ENCODE data around the gene SLC6A3. TPM values are rescaled to one million over a fixed set of nuclear protein-coding genes. Genes with fewer than 3 reads are reported as not detected.

The SLC6A3 gene
- total RNA-seq, 1 experiment from 2014 or later: not detected

GRCh38 chr5:1470762-1471211, 25.5 kb upstream of the SLC6A3 start:
- ChIA-PET POLR2A (no interaction called here), CTCF (no interaction called here)
- DNase-seq: no peak
- Histone ChIP-seq H3K4me3 (ENCODE audit: low read depth, low read length) (no peak overlapping the region), H3K36me3 (ENCODE audit: control insufficient read depth, insufficient read depth, low read length) (peaks cover 3% of the 10 kb centered on the region), H3K9me3 (no peaks in the 10 kb centered on the region; the same call in 1 of the 2 replicates), H3K27me3 (replicated peaks; ENCODE audit: control insufficient read depth, insufficient read depth, low read length) (no peaks in the 10 kb centered on the region), H3K4me1 (no peaks in the 10 kb centered on the region)
- TF ChIP-seq, protein P1, sequence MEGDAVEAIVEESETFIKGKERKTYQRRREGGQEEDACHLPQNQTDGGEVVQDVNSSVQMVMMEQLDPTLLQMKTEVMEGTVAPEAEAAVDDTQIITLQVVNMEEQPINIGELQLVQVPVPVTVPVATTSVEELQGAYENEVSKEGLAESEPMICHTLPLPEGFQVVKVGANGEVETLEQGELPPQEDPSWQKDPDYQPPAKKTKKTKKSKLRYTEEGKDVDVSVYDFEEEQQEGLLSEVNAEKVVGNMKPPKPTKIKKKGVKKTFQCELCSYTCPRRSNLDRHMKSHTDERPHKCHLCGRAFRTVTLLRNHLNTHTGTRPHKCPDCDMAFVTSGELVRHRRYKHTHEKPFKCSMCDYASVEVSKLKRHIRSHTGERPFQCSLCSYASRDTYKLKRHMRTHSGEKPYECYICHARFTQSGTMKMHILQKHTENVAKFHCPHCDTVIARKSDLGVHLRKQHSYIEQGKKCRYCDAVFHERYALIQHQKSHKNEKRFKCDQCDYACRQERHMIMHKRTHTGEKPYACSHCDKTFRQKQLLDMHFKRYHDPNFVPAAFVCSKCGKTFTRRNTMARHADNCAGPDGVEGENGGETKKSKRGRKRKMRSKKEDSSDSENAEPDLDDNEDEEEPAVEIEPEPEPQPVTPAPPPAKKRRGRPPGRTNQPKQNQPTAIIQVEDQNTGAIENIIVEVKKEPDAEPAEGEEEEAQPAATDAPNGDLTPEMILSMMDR (IDR thresholded peaks at IDR 0.05; ENCODE audit: insufficient read depth in 1 of 2, low read depth in 1 of 2, low read length in 1 of 2, severe bottlenecking in 1 of 2, unreplicated experiment in 1 of 2): no peak
- peaks cover 47% of the 10 kb centered on the region for H3K36me3 Mint-ChIP-seq (ENCODE audit: insufficient read depth, unreplicated experiment)
- H3K27ac Mint-ChIP-seq (ENCODE audit: unreplicated experiment): no peak overlapping the region
- no peaks in the 10 kb centered on the region for H3K27me3 Mint-ChIP-seq (ENCODE audit: insufficient read depth, unreplicated experiment)
- intact Hi-C loops (cut with micrococcal nuclease; ENCODE audit: unreplicated experiment): no loop called here
- H3K4me3 Mint-ChIP-seq (ENCODE audit: unreplicated experiment): no peak overlapping the region
- H3K9me3 Mint-ChIP-seq (ENCODE audit: unreplicated experiment): no peaks in the 10 kb centered on the region
- no peaks in the 10 kb centered on the region for H3K4me1 Mint-ChIP-seq (ENCODE audit: low read depth, unreplicated experiment)
- BruUV-seq (replicated peaks): no TSS peak

- no peaks in the 10 kb centered on the region for H3K27me3 Mint-ChIP-seq (ENCODE audit: insufficient read depth, unreplicated experiment)
- Histone ChIP-seq H3K4me3 (ENCODE audit: low read depth, low read length) (no peak overlapping the region), H3K4me1 (no peaks in the 10 kb centered on the region), H3K36me3 (ENCODE audit: control insufficient read depth, insufficient read depth, low read length) (peaks cover 3% of the 10 kb centered on the region), H3K27me3 (replicated peaks; ENCODE audit: control insufficient read depth, insufficient read depth, low read length) (no peaks in the 10 kb centered on the region), H3K9me3 (no peaks in the 10 kb centered on the region; the same call in 1 of the 2 replicates)
- intact Hi-C loops (cut with micrococcal nuclease; ENCODE audit: unreplicated experiment): no loop called here
- no peaks in the 10 kb centered on the region for H3K4me1 Mint-ChIP-seq (ENCODE audit: low read depth, unreplicated experiment)
- H3K4me3 Mint-ChIP-seq (ENCODE audit: unreplicated experiment): no peak overlapping the region
- CTCF ChIA-PET: no interaction called here
- POLR2A ChIA-PET: no interaction called here
- no peak overlapping the region for H3K27ac Mint-ChIP-seq (ENCODE audit: unreplicated experiment)
- no TSS peak for BruUV-seq (replicated peaks)
- TF ChIP-seq, protein P1 (IDR thresholded peaks at IDR 0.05; ENCODE audit: insufficient read depth in 1 of 2, low read depth in 1 of 2, low read length in 1 of 2, severe bottlenecking in 1 of 2, unreplicated experiment in 1 of 2): no peak
- no peaks in the 10 kb centered on the region for H3K9me3 Mint-ChIP-seq (ENCODE audit: unreplicated experiment)
- H3K36me3 Mint-ChIP-seq (ENCODE audit: insufficient read depth, unreplicated experiment): peaks cover 62% of the 10 kb centered on the region
- DNase-seq: no peak
Observed at GRCh38 chr5:1468629-1469527, 23.6 kb upstream of the SLC6A3 start.

GRCh38 chr5:1468247-1468612, 23.0 kb upstream of the SLC6A3 start:
- Mint-ChIP-seq H3K4me3 (ENCODE audit: unreplicated experiment) (no peak overlapping the region), H3K27ac (ENCODE audit: unreplicated experiment) (no peak overlapping the region), H3K4me1 (ENCODE audit: low read depth, unreplicated experiment) (no peaks in the 10 kb centered on the region), H3K27me3 (ENCODE audit: insufficient read depth, unreplicated experiment) (no peaks in the 10 kb centered on the region), H3K36me3 (ENCODE audit: insufficient read depth, unreplicated experiment) (peaks cover 68% of the 10 kb centered on the region), H3K9me3 (ENCODE audit: unreplicated experiment) (no peaks in the 10 kb centered on the region)
- no peak overlapping the region for H3K4me3 ChIP-seq (ENCODE audit: low read depth, low read length)
- CTCF ChIA-PET: interaction anchor here (0.7 kb wide), 1 partner anchor 83 kb away, joined by 3 read pairs; no protein-coding TSS in a partner anchor
- DNase-seq: peak; percentile 29 to 32
- no peaks in the 10 kb centered on the region for H3K4me1 ChIP-seq
- no TSS peak for BruUV-seq (replicated peaks)
- H3K9me3 ChIP-seq: no peaks in the 10 kb centered on the region; the same call in 1 of the 2 replicates
- TF ChIP-seq, protein P1 (IDR thresholded peaks at IDR 0.05; ENCODE audit: insufficient read depth in 1 of 2, low read depth in 1 of 2, low read length in 1 of 2, severe bottlenecking in 1 of 2, unreplicated experiment in 1 of 2): peak; percentile 20 to 32
- no peaks in the 10 kb centered on the region for H3K27me3 ChIP-seq (replicated peaks; ENCODE audit: control insufficient read depth, insufficient read depth, low read length)
- H3K36me3 ChIP-seq (ENCODE audit: control insufficient read depth, insufficient read depth, low read length): peaks cover 3% of the 10 kb centered on the region
- POLR2A ChIA-PET: no interaction called here
- intact Hi-C loops (cut with micrococcal nuclease; ENCODE audit: unreplicated experiment): no loop called here

All from Caco-2 (cell line).